ENCODE results near the gene IL32.

DNA sequence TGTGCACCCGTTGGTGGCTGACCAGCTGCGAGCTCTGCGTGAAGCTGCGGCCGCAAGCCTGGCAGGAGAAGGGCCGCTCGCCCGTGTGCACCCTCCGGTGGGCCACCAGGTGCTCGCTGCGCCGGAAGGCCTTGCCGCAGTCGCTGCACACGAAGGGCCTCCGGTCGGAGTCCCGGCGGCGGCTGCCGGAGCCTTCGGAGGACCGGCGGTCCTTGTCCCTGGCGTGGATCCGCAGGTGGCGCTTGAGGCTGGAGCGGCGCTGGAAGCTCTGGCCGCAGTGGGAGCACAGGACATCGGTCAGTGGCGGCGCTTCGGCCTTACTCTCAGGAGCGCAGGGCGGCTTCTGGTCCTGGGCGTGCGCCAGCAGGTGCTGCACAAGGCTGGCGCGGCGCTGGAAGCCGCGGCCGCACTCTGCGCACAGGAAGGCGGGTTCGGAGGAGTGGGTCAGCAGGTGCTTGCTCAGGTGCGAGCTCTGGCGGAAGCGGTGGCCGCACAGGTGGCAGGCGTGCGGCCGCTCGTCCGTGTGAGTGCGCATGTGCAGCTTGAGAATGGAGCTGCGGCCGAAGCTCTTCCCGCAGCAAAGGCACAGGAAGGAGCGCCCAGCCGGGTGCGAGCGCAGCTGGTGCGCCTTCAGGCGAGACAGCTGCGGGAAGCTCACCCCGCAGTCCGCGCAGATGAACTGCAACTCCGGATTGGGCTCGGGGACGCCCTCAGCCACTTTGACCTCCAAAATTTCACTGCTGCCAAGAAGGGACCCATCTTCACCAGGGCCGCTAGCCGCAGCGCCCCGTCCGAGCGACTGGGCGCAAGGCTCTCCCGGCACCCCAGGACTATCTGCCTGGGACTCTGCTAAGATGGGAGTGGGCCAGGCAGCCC, 24.5 kb downstream of the IL32 start:
- TF ChIP-seq POLR2AphosphoS5 (IDR thresholded peaks at IDR 0.05) (no peak), EP300 (IDR thresholded peaks at IDR 0.05) (no peak)
- TF ChIP-seq, protein P1, sequence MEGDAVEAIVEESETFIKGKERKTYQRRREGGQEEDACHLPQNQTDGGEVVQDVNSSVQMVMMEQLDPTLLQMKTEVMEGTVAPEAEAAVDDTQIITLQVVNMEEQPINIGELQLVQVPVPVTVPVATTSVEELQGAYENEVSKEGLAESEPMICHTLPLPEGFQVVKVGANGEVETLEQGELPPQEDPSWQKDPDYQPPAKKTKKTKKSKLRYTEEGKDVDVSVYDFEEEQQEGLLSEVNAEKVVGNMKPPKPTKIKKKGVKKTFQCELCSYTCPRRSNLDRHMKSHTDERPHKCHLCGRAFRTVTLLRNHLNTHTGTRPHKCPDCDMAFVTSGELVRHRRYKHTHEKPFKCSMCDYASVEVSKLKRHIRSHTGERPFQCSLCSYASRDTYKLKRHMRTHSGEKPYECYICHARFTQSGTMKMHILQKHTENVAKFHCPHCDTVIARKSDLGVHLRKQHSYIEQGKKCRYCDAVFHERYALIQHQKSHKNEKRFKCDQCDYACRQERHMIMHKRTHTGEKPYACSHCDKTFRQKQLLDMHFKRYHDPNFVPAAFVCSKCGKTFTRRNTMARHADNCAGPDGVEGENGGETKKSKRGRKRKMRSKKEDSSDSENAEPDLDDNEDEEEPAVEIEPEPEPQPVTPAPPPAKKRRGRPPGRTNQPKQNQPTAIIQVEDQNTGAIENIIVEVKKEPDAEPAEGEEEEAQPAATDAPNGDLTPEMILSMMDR (IDR thresholded peaks at IDR 0.05), result no peak

Data from gastroesophageal sphincter (tissue), 3 donors.